Measurements from ENCODE around the gene PTPRG. TPM values are rescaled to one million over a fixed set of nuclear protein-coding genes. Genes with fewer than 3 reads are reported as not detected.

PTPRG gene
- total and polyA plus RNA-seq, 2 experiments from 2014 or later: 8.5 to 34.9 TPM

- Histone ChIP-seq H3K27ac (no peak overlapping the region), H4K20me1 (ENCODE audit: insufficient read depth, poor library complexity, severe bottlenecking) (no peaks in the 10 kb centered on the region), H2AFZ (no peak overlapping the region), H3K4me3 (no peak overlapping the region), H3K27me3 (no peaks in the 10 kb centered on the region), H3K4me2 (no peak overlapping the region), H3K36me3 (replicated peaks; ENCODE audit: insufficient read depth, low read depth) (no peaks in the 10 kb centered on the region), H3K4me1 (ENCODE audit: insufficient read depth) (no peaks in the 10 kb centered on the region), H3K9me2 (replicated peaks; ENCODE audit: insufficient read depth) (no peaks in the 10 kb centered on the region), H3K9me3 (ENCODE audit: low read depth) (no peaks in the 10 kb centered on the region), H3K79me2 (peaks cover 5% of the 10 kb centered on the region)
- 98% methylated on average over 6 of the region's 6 CpGs for WGBS (ENCODE audit: low lambda C conversion rate, missing lambda C conversion rate)
- no peak for DNase-seq (ENCODE audit: low spot score)
- no peak for TF ChIP-seq CTCF (IDR thresholded peaks at IDR 0.05; ENCODE audit: poor library complexity)
- TF ChIP-seq EZH2 (IDR thresholded peaks at IDR 0.05; ENCODE audit: borderline replicate concordance): no peak
- TF ChIP-seq EZH2phosphoT487 (IDR thresholded peaks at IDR 0.05; ENCODE audit: low read depth, severe bottlenecking, unreplicated experiment): no peak
Observed at GRCh38 chr3:61932499-61932898, 371.1 kb downstream of the PTPRG start.

- Histone ChIP-seq H3K79me2 (peaks cover 5% of the 10 kb centered on the region), H3K36me3 (replicated peaks; ENCODE audit: insufficient read depth, low read depth) (no peaks in the 10 kb centered on the region), H3K4me3 (no peak overlapping the region), H3K9me2 (replicated peaks; ENCODE audit: insufficient read depth) (no peaks in the 10 kb centered on the region), H3K4me2 (no peak overlapping the region), H4K20me1 (ENCODE audit: insufficient read depth, poor library complexity, severe bottlenecking) (no peaks in the 10 kb centered on the region), H3K4me1 (ENCODE audit: insufficient read depth) (peaks cover 4% of the 10 kb centered on the region), H3K9me3 (ENCODE audit: low read depth) (no peaks in the 10 kb centered on the region), H2AFZ (no peak overlapping the region), H3K27ac (no peak overlapping the region), H3K27me3 (no peaks in the 10 kb centered on the region)
- 95% methylated on average over 5 of the region's 5 CpGs for WGBS (ENCODE audit: low lambda C conversion rate, missing lambda C conversion rate)
- TF ChIP-seq CTCF (IDR thresholded peaks at IDR 0.05; ENCODE audit: poor library complexity) (no peak), EZH2 (IDR thresholded peaks at IDR 0.05; ENCODE audit: borderline replicate concordance) (no peak), EZH2phosphoT487 (IDR thresholded peaks at IDR 0.05; ENCODE audit: low read depth, severe bottlenecking, unreplicated experiment) (no peak)
- no peak for DNase-seq (ENCODE audit: low spot score)
Observed at GRCh38 chr3:61933798-61934504, 372.6 kb downstream of the PTPRG start.

- no peak overlapping the region for H2AFZ ChIP-seq
- H3K4me3 ChIP-seq: no peak overlapping the region
- H3K36me3 ChIP-seq (replicated peaks; ENCODE audit: insufficient read depth, low read depth): no peaks in the 10 kb centered on the region
- H3K4me1 ChIP-seq (ENCODE audit: insufficient read depth): peaks cover 4% of the 10 kb centered on the region
- H3K79me2 ChIP-seq: peaks cover 5% of the 10 kb centered on the region
- no peaks in the 10 kb centered on the region for H3K27me3 ChIP-seq
- H3K4me2 ChIP-seq: no peak overlapping the region
- DNase-seq (ENCODE audit: low spot score): no peak
- 100% methylated on average over 1 of the region's 1 CpG for WGBS (ENCODE audit: low lambda C conversion rate, missing lambda C conversion rate)
- no peaks in the 10 kb centered on the region for H3K9me3 ChIP-seq (ENCODE audit: low read depth)
- H3K27ac ChIP-seq: no peak overlapping the region
- H3K9me2 ChIP-seq (replicated peaks; ENCODE audit: insufficient read depth): no peaks in the 10 kb centered on the region
- TF ChIP-seq EZH2 (IDR thresholded peaks at IDR 0.05; ENCODE audit: borderline replicate concordance): no peak
- TF ChIP-seq EZH2phosphoT487 (IDR thresholded peaks at IDR 0.05; ENCODE audit: low read depth, severe bottlenecking, unreplicated experiment): no peak
- no peak for TF ChIP-seq CTCF (IDR thresholded peaks at IDR 0.05; ENCODE audit: poor library complexity)
- H4K20me1 ChIP-seq (ENCODE audit: insufficient read depth, poor library complexity, severe bottlenecking): no peaks in the 10 kb centered on the region
Observed at GRCh38 chr3:61934505-61934871, 373.1 kb downstream of the PTPRG start.
